ENCODE results near the gene MAN1C1. TPM values are rescaled to one million over a fixed set of nuclear protein-coding genes. Genes with fewer than 3 reads are reported as not detected.
A peak's percentile ranks its signal among the peaks of the same experiment; 100 is the strongest.

The MAN1C1 gene
- total RNA-seq, 1 experiment from 2014 or later = 73.9 TPM

DNA sequence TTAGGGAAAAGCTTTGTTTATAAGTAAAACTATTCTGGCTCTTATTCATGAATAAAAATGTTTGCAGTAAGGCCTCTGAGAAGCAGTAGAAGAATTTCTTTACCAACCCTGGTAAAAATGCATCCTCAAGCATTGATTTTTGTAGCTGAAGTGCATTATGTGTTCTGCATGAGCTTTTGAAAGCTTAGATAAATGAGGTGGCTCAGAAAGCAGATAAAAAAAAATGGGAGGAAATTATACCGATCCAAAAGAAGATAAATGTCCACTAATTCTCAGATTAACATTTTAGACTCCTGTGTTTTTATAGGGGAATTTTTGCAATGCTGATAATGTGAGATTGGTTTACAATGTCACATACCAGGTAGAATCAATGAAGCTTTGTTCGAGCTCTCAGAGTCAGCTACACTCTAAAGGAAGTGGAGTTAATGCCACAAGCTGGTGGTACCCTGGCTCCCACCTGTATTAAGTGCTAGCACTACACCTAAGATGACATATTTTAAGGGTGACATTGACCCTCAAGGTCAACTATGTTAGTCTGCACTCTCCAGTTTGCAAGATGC is 97.9 kb downstream of the MAN1C1 start:
- no peaks in the 10 kb centered on the region for H3K27me3 ChIP-seq
- peaks cover 2% of the 10 kb centered on the region; the same call in 1 of the 2 replicates for H3K36me3 ChIP-seq
- H3K4me1 ChIP-seq = peaks cover 27% of the 10 kb centered on the region
- no peaks in the 10 kb centered on the region for H3K9me3 ChIP-seq (replicated peaks)
- H3K4me3 ChIP-seq = no peak overlapping the region
- no peak for DNase-seq
- H3K27ac ChIP-seq = no peak overlapping the region; the same call in 1 of the 2 replicates

DNA sequence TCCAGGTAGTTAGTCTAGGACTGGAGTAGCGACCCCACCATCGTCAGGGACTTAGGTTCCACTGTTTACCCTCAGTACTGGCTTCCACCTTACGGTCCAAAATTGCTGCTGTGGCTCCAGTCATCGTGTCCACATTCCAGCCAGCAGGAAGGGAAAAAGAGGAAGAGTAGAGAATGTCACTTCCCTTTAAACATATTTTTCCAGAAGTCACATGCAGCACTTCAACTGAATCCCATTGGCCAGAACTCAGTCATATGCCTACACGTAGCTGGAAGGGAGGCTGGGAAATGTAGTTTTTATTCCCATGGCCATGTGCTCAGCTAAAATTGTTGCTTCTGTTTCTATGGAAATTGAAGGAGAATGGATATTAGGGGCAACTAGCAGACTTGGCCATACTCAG is 99.3 kb downstream of the MAN1C1 start:
- Histone ChIP-seq H3K4me3 (no peak overlapping the region), H3K36me3 (peaks cover 2% of the 10 kb centered on the region; the same call in 1 of the 2 replicates), H3K4me1 (peaks cover 24% of the 10 kb centered on the region), H3K27me3 (no peaks in the 10 kb centered on the region), H3K9me3 (replicated peaks) (no peaks in the 10 kb centered on the region), H3K27ac (no peak overlapping the region)
- no peak for DNase-seq

DNA sequence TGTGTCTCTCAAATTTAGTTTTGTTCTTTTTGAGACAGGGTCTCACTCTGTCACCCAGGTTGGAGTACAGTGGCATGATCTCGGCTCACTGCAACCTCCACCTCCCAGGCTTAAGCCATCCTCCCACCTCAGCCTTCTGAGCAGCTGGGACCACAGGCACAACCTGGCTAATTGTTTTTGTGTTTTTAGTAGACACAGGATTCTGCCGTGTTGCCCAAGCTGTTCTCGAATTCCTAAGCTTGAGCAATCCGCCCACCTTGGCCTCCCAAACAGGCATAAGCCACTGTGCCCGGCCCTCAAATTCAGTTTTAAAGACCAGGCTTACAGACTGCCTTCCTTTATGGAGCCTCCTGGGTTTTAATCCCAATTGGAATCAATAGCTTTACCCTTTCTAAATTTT is 99.7 kb downstream of the MAN1C1 start:
- DNase-seq = no peak
- no peaks in the 10 kb centered on the region for H3K9me3 ChIP-seq (replicated peaks)
- peaks cover 24% of the 10 kb centered on the region for H3K4me1 ChIP-seq
- peaks cover 2% of the 10 kb centered on the region; the same call in 1 of the 2 replicates for H3K36me3 ChIP-seq
- H3K27me3 ChIP-seq = no peaks in the 10 kb centered on the region
- H3K4me3 ChIP-seq = no peak overlapping the region
- H3K27ac ChIP-seq = no peak overlapping the region

DNA sequence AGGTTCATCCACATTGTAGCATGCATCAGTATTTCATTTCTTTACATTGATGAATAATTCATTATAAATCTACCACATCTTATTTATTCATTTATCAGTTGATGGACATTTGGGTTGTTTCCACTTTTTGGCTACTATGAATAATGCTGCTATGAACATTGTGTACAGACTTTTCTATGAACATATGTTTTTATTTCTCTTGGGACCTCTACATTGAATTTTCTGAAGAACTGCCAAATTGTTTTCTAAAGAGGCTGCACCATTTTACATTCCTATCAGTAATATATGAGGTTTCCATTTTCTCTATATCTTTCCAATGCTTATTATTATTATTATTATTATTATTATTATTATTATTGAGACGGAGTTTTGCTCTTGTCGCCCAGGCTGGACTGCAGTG is 102.1 kb downstream of the MAN1C1 start:
- Histone ChIP-seq H3K4me3 (no peak overlapping the region), H3K9me3 (replicated peaks) (no peaks in the 10 kb centered on the region), H3K4me1 (peaks cover 26% of the 10 kb centered on the region), H3K27ac (no peak overlapping the region), H3K27me3 (no peaks in the 10 kb centered on the region), H3K36me3 (peaks cover 2% of the 10 kb centered on the region; the same call in 1 of the 2 replicates)
- no peak for DNase-seq

DNA sequence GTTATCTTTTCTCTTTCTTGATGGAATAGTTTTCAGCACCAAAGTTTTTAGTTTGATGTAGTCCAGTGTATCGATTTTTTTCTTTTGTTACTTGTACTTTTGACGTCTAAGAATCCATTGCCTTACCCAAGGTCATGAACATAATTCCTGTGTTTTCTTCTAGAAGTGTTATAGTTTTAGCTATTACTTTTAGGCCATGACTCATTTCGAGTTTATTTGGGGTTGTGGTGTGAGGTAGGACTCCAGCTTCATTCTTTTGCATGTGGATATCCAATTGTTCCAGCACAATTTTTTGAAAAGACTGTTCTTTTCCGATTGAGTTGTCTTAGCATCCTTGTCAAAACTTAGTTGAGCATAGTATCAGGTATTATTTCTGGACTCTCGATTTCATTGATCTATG is 104.0 kb downstream of the MAN1C1 start:
- Histone ChIP-seq H3K9me3 (replicated peaks) (no peaks in the 10 kb centered on the region), H3K4me3 (no peak overlapping the region), H3K27me3 (no peaks in the 10 kb centered on the region), H3K36me3 (peaks cover 2% of the 10 kb centered on the region; the same call in 1 of the 2 replicates), H3K27ac (no peak overlapping the region), H3K4me1 (peaks cover 11% of the 10 kb centered on the region; the same call in 1 of the 2 replicates)
- no peak for DNase-seq

DNA sequence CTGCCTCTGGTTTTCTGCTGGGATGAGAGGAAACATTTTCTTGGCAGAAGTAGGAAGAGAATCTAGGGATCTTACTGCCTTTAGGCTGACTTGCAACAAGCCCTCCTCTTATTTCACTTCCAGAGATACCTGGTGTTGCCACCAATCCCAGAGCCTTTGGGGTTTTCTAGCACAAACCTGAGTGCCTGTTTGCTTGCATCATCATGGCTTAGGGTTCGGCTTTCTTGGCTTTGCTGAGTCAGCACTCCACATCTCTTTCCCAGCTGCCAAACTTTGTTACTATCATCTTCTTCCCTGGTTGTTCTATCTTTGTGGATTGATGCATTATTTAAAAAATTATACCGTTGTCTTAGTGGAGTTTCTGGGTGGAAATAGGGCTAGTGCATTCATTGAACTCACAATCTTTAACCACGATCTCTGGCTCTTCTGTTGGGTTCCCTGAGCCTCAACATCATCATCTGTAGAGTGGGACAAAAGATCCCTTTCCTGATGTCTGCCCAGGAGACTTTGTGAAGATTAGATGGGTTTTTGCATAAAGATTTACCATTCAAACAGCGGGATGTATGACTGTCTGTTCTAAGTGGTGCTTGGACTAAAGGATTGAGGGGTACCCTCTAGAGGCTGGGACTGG is 106.8 kb downstream of the MAN1C1 start:
- Histone ChIP-seq H3K4me3 (no peak overlapping the region), H3K27me3 (no peaks in the 10 kb centered on the region), H3K9me3 (replicated peaks) (no peaks in the 10 kb centered on the region), H3K27ac (no peak overlapping the region), H3K4me1 (peaks cover 33% of the 10 kb centered on the region), H3K36me3 (peaks cover 2% of the 10 kb centered on the region; the same call in 1 of the 2 replicates)
- peak in 1 of 2 experiments; percentile 50 for DNase-seq

DNA sequence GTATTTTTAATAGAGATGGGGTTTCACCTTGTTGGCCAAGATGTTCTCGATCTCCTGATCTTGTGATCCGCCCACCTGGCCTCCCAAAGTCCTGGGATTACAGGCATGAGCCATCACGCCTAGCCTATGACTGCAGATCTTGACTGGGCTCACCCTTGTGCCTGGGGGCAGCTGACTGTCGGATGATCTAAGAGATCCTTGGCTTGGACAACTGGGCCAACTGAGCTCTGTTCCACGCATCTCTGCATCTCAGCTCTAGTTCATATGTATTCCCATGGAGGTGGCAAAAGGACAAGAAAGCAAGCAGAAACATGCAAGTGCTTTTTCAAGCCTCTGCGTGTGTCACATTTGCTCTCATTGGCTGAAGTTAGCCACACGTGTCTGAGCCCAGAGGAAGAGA is 107.6 kb downstream of the MAN1C1 start:
- peaks cover 41% of the 10 kb centered on the region for H3K4me1 ChIP-seq

DNA sequence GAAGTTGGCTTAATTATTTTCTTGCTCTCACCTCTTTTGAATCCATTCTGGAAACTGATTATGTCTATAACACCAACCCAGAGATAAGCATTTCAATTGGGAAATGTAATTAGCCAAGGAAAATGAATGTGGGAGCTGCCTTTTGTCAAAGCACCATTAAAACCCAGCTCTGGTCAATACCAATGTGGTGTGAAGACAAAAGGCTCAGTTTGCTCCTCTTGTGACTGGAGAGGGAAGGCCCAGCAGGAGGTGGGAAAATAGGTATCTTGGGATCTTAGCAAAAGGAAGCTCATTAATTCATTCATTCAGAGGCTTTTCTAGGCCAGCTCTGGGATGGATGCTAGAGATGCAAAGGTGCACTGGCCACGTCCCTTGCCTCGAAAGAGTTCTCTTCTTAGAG is 108.4 kb downstream of the MAN1C1 start:
- H3K4me3 ChIP-seq = no peak overlapping the region
- no peaks in the 10 kb centered on the region for H3K9me3 ChIP-seq (replicated peaks)
- H3K36me3 ChIP-seq = no peaks in the 10 kb centered on the region
- H3K27me3 ChIP-seq = no peaks in the 10 kb centered on the region
- no peak for DNase-seq
- peaks cover 47% of the 10 kb centered on the region for H3K4me1 ChIP-seq
- no peak overlapping the region for H3K27ac ChIP-seq

More for the DNA sequence above, 107.6 kb downstream of the MAN1C1 start:
- no peak overlapping the region for H3K4me3 ChIP-seq
- H3K9me3 ChIP-seq (replicated peaks) = no peaks in the 10 kb centered on the region
- H3K27ac ChIP-seq = no peak overlapping the region
- H3K27me3 ChIP-seq = no peaks in the 10 kb centered on the region
- DNase-seq = no peak
- no peaks in the 10 kb centered on the region for H3K36me3 ChIP-seq

DNA sequence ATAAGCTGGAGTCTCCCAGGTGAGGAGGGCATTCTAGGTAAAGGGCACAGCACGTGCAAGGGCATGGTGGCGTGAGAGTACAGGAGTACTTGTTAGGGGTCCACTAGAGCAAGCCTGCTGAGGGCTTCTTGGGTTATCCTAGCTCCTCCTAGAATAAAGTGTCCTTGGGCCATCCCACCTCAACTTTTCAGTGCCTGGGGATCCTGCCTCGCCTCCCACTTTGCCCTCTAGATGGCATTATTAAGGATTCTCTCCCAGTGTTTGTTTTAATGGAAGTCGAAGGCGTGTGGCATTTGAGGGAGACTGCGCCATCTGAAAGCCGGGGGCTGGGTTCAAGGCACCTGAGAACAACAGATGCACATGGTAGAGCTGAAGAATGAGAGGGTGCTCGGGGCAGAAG is 108.9 kb downstream of the MAN1C1 start:
- H3K4me1 ChIP-seq = peaks cover 52% of the 10 kb centered on the region
- no peak overlapping the region for H3K27ac ChIP-seq
- no peak overlapping the region for H3K4me3 ChIP-seq
- no peaks in the 10 kb centered on the region for H3K36me3 ChIP-seq
- no peaks in the 10 kb centered on the region for H3K27me3 ChIP-seq
- H3K9me3 ChIP-seq (replicated peaks) = no peaks in the 10 kb centered on the region
- DNase-seq = no peak

DNA sequence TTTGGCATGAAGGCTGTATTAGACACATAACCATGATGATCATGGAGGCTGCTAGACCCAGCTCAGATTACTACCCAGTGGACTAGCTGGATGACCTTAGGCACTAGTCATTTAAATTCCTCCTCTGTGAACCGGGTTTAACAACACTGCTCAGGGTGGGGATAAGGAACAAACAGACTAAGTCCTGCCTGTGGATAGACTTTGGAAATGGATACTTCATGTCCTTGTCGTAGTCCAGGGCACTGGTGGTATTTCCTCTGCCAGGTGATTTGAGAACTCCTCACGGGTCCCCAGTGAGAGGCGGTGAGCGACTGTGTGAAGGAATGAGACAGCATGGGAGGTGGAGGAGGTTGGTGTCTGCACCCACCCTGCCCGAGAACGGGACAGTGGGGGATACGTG is 110.5 kb downstream of the MAN1C1 start:
- Histone ChIP-seq H3K27me3 (no peaks in the 10 kb centered on the region), H3K36me3 (no peaks in the 10 kb centered on the region), H3K27ac (peak overlapping the region; percentile 98), H3K9me3 (replicated peaks) (no peaks in the 10 kb centered on the region), H3K4me3 (peak overlapping the region; percentile 41), H3K4me1 (peaks cover 64% of the 10 kb centered on the region)
- peak; percentile 52 to 75 for DNase-seq

DNA sequence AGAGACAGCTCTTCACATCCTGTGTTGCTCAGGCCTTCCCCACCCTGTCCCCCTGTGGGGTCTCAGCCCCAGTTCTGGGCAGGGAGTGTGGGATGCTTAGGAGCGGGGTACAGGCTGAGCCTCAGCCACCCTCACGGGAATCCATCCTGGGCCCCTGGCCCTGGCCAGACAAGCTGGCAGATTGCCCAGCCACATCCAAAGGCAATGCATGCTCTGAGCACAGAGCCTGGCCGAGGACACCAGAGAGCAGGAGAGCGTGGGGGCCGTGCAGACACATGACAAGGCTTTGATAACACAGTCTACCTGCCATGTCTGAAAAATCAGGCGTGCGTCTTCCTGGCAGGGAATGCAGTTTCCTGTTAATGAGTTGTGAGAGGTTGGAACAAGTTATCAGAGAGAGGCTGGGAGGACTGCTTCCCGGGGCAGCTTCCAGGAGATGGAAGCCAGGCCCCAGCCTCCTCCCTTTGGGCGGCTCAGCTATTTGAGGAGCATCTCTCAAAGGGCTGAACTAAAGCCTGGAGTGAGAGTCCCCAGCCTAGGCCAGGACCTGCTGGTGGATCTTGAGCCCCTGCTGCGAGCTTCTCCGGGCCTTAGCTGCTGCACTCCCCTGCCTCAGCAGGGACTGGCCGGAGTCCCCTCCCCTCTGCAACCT is 111.2 kb downstream of the MAN1C1 start:
- DNase-seq = peak; percentile 93 to 96
- no peaks in the 10 kb centered on the region for H3K27me3 ChIP-seq
- peak overlapping the region; percentile 98 for H3K27ac ChIP-seq
- H3K4me3 ChIP-seq = peak overlapping the region; percentile 41
- H3K36me3 ChIP-seq = no peaks in the 10 kb centered on the region
- peaks cover 69% of the 10 kb centered on the region for H3K4me1 ChIP-seq
- no peaks in the 10 kb centered on the region for H3K9me3 ChIP-seq (replicated peaks)

DNA sequence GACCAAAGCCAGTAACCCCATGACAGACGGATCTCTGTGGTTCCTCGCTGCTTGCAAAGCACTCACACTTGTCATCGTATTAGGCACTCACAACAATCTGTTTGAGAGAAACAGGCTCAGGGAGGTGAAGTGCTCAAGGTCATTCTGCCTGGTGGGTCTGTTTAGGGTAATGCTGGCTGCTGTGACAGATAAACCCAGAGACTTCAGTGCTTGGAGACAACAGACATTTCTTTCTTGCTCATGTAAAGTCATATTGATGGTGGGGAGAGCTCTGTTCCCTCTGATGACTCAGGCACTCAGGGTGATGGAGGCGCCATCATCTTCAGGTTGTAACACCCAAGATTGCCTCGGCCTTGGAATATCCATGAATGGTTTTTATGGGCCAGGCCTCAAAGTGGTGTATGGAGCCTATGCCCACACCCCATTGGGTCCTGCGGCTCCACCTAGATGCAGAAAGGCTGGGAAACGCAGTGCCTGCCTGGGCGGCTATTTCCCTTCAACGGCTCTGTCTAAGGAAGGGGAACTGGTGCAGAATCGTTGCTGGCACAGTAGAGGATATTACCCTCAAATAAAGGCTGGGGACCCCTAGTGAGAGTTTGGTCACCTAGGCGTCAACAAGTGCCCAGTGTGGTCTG is 111.8 kb downstream of the MAN1C1 start:
- Histone ChIP-seq H3K27me3 (no peaks in the 10 kb centered on the region), H3K4me1 (peaks cover 69% of the 10 kb centered on the region), H3K36me3 (no peaks in the 10 kb centered on the region), H3K27ac (peak overlapping the region; percentile 98), H3K4me3 (peak overlapping the region; percentile 41; the same call in 1 of the 2 replicates), H3K9me3 (replicated peaks) (no peaks in the 10 kb centered on the region)
- no peak for DNase-seq

DNA sequence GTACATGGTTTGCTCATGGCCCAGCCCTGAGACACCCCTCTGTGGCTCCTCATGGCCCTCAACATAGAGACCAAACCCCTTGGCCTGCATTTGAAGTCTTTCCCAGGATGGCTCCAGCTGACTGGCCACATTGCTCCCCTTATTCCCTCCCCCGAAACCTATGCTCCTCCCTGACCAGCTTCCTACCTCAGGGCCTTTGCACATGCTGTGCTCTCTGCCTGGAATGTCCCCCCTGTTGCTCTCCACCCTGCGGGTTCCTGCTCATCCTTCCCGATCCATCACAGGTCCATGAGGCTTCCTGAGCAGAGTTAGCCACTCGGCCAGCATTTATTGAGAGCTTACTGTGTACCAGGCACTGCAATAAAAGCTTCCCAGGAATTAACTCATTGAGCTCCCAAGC is 112.5 kb downstream of the MAN1C1 start:
- H3K27ac ChIP-seq = peak overlapping the region; percentile 98
- H3K9me3 ChIP-seq (replicated peaks) = no peaks in the 10 kb centered on the region
- peaks cover 67% of the 10 kb centered on the region for H3K4me1 ChIP-seq
- H3K27me3 ChIP-seq = no peaks in the 10 kb centered on the region
- H3K4me3 ChIP-seq = no peak overlapping the region
- H3K36me3 ChIP-seq = no peaks in the 10 kb centered on the region
- DNase-seq = no peak

DNA sequence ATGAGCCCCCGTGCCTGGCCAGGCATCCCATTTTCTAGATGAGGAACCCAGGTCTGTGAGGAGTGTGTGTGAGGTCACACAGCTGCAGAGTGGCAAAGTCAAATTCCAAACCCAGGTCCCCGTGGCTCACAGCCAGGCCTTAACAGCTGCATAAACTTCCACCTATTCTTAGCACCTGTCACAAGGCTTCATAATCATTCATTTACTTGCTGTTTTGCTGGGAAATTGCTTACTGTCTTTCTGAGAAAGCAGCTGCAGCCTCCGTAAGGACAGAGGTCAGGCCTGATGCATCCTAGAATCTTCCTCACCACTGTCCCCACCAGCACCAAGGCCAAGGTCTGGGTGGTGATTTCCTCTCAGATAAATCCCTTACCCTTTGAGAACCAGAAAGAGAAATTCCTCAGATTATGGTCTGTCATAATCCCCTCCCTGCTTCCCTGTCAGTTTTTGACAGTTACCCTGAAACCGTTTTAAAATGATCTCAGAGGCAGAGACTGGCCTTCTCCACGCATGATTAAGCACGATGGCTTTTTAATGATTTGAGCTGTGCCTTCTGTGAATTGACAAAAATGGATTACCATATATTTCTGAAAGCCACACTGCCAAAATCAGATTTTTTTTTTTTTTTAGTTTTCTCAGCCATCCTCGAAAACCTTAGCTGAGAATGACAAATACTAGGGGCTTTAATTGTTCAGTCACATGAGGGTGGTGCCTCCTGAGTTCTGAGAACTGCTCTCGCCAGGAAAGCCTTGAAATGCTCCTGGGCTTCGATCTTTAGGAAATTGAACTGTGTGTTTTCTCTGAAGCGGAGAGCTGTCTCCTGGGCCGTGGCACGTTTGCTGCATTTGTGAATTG is 113.4 kb downstream of the MAN1C1 start:
- H3K4me1 ChIP-seq = peaks cover 77% of the 10 kb centered on the region
- peak overlapping the region; percentile 98 for H3K27ac ChIP-seq
- H3K4me3 ChIP-seq = no peak overlapping the region
- no peaks in the 10 kb centered on the region for H3K36me3 ChIP-seq
- peak; percentile 97 to 99 for DNase-seq
- no peaks in the 10 kb centered on the region for H3K9me3 ChIP-seq (replicated peaks)
- H3K27me3 ChIP-seq = no peaks in the 10 kb centered on the region

Measured in SJCRH30 (cell line).